HEK293T (cell line): ENCODE data around the gene FOXI2.

Experiments used
- FOXA1 ChIP-seq: fragments of 450-650 bp; IDR thresholded peaks from 2 replicates; pipeline ENCODE4 v1.6.1; 2016; ENCODE audit warnings: mild to moderate bottlenecking
- HDGF ChIP-seq: fragments of 450-650 bp; IDR thresholded peaks from 2 replicates; pipeline ENCODE4 v1.6.1; 2017; ENCODE audit warnings: antibody characterized with exemption, borderline replicate concordance
- LEF1 ChIP-seq: fragments of 450-650 bp; IDR thresholded peaks from 2 replicates; pipeline ENCODE4 v1.6.1; 2017; ENCODE audit warnings: mild to moderate bottlenecking, borderline replicate concordance
- NFRKB ChIP-seq: fragments of 450-650 bp; IDR thresholded peaks from 2 replicates; pipeline ENCODE4 v1.6.1; 2016; ENCODE audit warnings: mild to moderate bottlenecking, moderate library complexity
- SP1 ChIP-seq: fragments of 450-650 bp; IDR thresholded peaks from 2 replicates; pipeline ENCODE4 v1.6.1; 2017

GRCh38 chr10:127776816-127777215 is 39.8 kb downstream of the FOXI2 start:
- TF ChIP-seq HDGF (no peak), LEF1 (no peak), SP1 (no peak), FOXA1 (no peak), NFRKB (no peak)
